Activated T-cell treated with anti-CD3 and anti-CD28 coated beads, Interleukin-2, amount 50 U/mL, for 1 hour (primary cell): ENCODE data around the gene TSPAN2.

Experiments used
- DNase-seq: peaks from one replicate; pipeline ENCODE4 v3.0.0-alpha.2; 2020

TSPAN2 gene

DNA sequence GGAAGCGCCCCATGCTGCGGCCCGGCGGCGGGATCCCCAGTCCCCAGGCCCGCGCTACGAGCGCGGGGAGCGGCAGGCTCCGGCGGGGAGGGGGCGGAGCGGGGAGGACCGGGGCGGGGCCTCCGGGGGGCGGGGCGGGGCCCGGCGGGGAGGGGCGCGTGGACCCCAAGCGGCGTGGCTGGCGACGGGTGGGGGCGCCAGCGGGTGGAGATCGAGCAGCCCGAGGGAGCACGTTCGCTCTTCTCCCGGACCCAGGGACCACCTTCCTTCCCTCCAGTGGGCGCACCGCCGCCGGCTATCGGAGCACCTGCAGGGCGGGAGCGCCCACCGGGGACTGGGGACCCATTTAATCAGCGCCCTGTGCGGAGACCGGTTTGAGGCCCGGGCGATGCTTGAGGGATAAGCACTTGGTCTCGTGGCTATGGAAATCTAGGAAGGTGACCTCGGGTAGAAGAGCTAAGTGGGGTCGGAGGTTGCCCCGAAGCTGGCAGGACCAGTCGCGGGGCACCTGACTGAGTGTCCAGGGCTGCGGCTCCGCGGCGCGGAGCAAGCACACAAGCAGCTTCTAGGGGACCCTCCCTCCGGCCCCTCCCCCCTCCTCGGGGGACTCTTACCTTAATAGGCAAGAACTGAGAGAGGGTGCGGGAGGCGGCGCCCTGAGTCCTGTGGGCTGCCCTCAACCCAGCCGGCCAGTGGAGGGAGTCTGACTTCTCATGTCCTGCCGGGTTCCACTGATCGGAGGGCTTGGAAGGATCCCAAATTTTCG lies at the start of gene TSPAN2:
Gene TSPAN2, minus strand, starts transcription at position 84 of the 766 bp plus-strand sequence. Its CDS starts 71 bp downstream, at position 13.
- peak; percentile 76 for DNase-seq

DNA sequence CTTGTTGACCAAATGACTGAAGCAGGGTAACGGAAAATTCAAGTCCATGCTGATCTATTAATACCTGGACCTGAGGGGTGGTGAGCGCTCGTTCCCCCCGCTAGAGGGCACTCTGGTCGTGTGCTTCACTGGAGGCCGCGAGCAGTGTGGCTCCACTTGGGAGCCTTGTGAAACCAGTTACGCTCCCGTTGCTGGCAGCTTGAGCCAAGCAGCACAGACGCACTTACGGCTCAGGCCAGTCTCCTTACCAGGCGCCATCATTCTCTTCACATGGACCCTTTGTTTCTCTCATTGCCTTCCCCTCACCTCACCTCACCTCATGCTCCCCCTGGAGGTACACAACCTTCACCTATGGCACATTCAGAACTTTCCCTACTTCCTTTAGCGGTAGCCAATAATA lies 49.7 kb upstream of the TSPAN2 start:
- peak; percentile 64 for DNase-seq

DNA sequence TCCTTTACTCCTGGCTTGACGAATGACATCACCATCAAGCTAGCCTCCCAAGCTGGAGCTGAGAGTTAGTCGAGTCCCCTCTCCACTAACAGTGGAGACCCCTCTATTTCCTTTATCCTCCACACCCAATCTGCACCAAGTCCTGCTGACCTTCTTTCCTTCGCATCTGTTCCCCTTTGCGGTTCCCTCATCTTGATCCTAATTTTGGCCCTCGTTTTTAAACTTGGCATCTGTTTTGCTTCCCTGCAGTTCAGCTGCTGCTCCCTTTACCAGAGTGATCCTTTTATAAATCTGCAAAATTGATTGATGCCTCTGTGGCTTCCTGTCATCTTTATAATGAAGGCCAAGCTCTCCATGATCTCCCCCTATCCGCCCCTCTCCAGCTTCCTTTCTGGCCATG lies 49.0 kb upstream of the TSPAN2 start:
- DNase-seq: no peak

DNA sequence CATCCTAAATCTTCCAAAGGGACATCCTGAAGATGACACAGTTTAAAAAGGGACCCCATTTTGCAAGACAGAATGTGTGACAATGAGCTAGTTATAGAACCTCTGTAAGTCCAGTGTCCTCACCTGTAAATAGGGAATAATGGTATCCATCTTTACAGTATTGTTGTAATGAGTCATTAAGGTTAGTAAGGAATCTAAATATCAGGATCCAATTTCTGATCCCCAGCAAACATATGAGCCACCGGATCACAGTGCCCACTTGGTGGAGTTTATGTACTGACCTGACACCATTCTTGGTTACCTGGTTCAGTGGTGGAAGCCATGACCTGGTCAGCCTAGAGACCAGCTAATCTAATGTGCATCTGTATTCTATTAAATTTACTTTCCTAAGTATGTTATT lies 47.9 kb upstream of the TSPAN2 start:
- no peak for DNase-seq

DNA sequence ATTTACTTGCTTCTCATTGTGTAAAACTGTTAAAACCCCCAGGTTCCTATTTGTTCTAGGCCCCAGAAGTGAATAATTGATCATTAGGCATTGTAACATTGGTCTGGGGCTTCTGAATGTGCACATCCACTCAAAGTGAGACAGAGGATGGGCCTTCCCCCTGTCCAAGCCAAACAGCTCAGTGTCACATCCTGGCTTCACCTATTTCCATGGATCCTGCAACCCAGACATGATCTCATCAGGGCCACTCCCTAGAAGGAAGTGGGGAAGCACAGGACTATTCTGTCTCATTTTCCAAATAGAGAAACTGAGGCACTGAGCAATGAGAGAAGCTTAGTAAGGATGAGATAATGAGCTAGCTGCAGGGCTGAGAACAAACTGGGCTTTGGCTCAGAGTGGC lies 47.4 kb upstream of the TSPAN2 start:
- DNase-seq: no peak

DNA sequence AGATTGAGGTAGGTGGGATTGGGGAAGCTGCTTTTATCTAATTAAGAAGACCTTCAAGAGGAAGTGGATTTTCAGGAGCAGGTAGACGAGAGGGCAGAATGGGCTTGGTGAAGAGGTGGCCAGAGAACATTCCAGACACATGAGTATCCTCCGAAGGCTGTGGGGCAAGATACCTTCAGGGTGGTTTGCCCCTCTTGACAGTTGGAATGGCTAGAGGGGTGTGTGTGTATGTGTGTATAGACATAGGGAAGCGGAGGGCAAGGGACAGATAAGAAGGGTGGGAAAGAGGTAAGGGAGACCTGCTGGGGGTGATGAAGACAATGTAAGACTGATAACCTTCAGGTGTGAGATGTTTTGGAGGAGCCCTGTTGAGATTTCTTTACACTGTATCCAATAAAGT lies 46.8 kb upstream of the TSPAN2 start:
- no peak for DNase-seq

DNA sequence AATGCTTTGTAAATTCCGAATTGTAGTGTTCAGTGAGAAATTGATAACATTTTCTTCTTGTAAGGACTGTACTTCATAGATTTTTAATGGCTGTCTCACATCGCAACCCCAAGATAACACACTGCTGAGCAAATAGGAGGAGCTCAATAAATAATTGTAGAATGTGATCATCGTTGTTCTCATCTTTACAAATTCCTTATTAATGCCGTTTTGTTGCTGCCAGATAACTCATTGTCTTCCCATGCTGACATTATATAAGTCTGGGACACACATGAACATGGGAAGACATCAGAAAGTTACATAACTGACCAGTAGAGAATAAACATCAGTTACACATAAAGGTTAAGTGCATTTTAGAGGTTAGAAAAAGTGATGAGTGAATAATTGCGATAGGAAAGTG lies 46.4 kb upstream of the TSPAN2 start:
- DNase-seq: no peak

DNA sequence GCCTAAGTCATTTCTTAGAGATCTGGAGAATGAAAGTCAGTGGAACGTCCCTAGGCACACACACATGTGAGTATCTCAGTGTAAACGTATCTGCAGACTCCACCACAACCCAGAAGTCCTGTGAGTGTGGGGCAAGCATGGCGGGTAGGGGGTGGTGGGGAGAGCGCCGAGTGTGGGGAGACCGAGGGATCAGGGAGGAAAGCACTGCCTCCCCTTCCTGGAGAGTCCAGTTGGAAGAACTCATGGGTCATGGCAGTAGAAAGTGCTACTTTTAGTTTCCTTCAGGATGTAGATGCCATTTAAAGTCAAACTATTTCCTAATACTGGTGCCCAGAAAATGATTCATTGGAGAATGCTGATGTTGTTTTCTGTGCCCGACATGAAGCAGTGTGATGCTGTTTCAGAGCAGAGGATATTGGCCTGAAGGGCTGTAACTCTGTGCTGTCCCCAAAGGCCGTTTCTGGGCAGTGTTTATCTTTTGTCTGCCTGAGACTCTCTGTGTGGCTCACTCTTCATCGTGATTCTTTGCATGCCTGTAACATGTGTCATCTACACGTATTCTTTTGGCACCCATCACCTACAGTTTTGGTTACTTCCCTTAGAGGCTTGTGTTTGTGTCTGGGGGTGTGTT lies 45.7 kb upstream of the TSPAN2 start:
- DNase-seq: no peak

DNA sequence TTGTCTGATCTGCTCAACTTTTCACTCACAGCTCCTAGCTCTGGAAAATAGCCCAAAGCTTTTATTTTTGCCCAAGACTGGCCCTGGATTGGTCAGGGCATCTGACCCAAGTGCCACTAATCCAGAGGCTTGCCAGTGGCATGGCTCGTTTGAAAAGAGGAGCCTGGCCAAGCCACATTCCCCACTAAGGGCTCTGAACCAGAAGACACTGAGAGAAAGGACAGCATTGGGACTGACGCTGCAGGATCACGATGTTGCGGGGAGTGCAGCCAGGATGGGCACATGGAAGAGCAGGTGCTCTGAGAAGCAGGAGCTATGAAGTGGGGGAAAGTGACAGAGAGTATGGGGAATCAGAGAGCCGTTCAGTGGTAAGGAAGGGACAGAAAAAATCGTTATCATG lies 44.9 kb upstream of the TSPAN2 start:
- no peak for DNase-seq

DNA sequence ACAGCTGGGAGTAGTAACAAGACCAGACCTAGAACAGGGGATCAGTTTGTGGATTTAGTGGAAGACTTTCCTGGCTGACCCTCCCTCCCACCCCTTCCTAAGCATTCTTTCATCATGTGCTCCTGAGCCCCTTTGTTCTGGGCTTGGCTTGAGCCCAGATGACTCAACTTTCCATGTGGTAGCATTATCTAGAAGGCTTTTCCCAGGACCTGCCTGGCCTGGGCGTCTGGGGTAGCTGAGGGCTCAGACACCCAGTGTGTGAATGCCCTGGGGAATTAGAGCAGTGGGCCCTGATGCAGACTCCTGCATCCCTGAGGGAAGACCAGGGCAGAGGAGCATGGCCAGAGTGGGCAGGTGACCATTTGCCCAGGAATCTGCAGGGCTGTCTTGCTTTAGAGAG lies 44.1 kb upstream of the TSPAN2 start:
- DNase-seq: no peak

DNA sequence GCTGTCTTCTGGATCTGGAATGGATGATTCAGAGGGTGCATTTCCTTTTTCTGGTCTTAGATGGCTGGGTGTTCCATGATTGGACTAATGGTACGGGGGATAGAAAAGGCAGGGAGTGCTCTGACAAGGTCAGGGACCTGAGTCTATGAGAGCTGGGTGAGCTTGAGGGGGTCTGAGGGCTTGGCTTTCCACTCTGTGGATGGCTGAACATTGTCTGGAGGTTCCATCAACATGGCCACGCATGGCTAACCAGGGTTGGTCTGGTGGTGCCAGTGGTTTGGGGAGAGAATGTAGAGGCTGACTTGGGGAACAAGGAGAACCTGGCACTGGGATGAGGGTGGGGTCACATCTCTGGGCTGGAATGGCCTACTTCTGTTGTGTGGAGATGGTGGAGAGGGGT lies 41.5 kb upstream of the TSPAN2 start:
- DNase-seq: no peak

DNA sequence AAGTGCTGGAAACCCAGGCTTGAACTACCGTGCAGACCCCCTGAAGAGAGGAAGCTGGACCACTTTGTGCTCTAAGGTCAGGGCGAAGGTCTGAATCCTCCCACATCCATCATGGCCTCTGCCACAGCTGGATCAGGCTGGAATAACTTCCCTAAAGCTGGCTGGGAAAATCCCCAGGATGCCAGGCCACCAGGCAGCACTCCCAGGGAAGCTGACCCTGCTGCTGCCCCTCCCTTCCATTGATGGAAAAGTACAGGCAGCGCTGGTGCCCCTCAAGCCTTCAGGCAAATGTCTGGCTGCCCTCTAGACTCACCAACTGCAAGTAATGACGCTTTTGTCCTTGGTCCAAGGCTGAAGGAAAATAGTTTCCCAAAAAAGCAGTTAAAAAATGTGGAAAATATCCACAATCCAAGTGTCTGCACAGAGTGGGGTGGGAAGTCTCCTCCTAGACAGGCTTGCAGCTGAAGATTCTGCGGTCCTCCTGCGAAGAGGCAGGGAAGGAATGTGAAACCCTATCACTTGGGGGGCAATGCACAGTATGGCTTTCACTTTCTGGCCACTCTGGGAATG lies 39.9 kb upstream of the TSPAN2 start:
- no peak for DNase-seq

DNA sequence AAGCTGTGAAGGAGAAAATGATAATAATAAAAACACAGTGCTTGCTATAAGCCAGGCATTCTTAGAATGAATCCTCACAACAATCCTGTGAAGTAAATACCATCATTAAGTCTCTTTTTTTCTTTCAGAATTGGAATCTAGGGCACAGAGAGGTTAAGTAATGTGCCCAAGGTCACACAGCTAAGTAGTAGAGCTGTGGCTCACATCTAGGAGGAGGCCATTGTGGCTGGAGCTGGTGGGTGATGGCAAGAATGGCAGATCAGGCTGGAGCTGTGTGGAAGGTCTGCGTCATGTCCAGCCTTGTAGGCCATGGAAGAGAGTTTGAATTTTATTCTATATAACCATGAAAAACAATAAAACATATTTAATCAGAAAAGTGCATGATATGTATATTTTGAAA lies 38.2 kb upstream of the TSPAN2 start:
- no peak for DNase-seq

DNA sequence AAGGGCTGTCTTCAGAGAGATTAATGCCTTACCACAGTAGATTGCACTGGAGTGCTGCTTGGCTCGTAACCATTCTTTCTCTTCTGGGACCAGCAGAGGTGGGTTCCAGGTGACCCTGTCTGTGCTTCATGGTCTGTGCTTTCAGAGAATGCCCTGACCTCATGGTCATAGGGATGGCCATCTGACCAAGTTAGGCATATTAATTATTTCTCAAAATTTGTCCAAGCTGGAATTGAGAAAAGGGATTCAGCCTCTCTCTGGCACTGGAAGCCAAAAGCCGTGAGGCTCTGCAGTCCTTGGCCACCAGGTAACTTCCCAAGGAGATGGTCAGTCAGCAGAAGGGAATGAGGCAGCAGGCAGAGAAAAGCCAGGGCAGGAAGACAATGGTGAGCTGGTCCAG lies 37.2 kb upstream of the TSPAN2 start:
- DNase-seq: no peak

DNA sequence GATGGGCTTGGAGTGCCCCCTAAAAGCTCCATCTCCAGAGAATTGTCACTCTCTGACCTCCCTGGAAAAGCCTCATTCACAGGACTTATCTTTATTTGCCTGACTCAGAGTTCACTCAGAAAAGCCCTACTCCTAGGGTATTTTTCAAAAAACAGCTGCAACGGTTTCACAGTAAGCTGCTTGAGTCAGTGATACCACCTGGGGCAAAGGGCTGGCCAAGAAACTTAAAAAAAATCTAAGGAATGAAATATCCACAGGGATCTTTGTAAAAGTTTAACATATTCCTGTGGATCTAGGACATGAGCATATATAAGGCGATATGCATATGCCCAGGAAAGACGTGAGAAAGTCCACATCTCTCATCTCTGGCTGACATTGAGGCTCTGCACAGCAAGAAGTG lies 33.8 kb upstream of the TSPAN2 start:
- no peak for DNase-seq

DNA sequence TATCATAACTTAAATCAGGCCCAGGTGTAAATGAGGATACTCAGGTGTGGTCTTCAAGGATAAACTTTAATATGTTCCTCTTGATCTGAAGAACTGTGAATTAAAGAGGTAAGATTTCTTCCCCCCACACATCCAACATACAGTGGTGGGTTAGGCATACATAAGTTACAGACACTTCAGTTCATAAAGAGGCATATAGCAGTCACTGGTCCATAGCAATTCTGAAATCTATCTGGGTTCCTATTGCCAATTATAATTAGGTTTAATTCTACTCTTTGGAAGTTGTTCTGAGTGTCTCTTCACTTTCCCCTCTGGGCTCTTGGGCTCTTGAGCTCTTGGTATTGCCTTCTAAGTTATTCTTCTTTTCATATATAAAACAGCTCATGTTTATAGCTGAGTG lies 32.5 kb upstream of the TSPAN2 start:
- no peak for DNase-seq

DNA sequence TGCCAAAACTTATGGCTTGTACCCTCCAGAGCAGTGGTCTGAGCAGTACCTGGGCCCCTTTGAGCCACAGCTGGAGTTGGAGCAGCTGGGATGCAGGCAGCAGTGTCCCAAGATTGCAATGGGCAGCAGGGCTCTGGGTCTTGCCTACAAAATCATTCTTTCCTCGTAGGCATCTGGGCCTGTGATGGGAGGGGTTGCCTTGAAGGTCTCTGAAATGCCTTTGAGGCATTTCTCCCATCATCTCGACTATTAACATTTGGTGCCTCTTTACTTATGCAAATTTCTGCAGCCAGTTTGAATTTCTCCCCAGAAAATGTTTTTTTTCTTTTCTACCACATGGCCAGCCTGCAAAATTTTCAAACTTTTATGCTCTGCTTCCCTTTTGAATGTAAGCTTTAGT lies 31.0 kb upstream of the TSPAN2 start:
- no peak for DNase-seq

DNA sequence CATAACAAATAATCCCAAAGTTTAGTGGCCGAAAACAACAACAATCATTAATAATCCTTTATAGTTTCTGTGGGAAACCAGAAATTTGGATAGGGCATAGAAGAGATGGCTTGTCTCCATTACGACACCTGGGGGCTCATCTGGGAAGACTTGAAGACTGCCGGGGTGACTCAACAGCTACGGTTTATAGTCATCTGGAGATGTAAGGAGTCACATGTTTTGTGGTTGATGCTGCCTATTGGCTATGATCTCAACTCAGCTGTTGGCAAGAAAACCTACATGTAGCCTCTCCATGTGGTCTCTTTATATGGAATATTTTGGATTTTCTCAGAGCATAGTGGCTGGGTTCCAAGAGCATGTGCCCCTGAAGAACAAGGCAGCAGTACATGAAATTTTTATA lies 29.3 kb upstream of the TSPAN2 start:
- DNase-seq: no peak

DNA sequence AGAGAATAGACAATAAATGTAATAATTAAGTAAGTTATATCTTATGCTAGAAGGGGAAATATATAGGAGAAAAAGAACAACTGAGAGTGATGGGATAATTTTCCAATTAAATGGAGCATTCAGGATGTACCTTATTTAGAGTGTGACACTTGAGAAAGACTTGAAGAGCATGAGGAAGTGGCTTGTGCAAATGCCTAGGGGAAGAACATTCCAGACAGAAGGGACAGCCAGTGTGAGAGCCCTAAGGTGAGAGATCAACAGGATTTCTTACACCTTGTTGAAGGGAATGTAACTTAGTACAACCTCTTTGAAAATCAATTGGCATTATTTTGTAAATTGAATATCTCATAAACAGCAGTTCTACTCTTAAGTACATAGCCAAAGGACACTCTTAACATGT lies 28.8 kb upstream of the TSPAN2 start:
- DNase-seq: no peak

DNA sequence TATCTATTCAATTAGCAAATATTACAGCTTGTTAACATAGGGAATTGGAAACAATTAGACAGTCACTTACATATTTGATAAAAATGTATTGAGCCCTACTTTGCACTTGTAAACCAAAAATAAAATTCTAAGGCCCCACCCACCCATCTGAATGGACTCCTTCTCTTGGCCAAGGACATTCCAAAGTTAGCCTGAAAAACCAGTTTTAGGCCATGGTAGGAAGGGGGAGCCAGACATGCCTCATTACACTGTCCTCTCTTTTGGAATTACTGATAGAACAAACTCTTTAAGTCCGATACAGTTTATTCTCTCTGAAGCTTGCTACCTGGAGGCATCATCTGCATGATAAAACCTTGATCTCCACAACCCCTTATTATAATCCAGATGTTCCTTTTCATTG lies 28.0 kb upstream of the TSPAN2 start:
- no peak for DNase-seq

DNA sequence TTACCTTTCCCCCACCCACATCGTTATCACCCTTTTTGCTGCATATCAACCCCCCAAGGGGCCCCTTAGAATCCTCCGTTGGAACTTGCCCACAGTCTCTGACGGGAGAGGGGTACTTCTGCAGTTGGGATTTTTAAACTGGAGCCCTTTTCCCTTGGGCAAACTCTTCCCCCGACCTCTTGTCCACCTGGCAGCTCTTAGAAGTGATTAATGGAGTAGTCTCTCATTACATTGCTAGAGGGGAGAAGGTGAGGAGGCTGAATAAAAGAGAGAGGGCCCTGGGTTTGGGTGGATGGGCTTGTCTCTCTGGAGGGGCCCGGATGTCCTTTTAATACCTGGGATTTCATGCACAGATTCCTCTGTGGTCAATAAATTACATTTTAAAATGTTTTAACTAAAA lies 27.2 kb upstream of the TSPAN2 start:
- no peak for DNase-seq

DNA sequence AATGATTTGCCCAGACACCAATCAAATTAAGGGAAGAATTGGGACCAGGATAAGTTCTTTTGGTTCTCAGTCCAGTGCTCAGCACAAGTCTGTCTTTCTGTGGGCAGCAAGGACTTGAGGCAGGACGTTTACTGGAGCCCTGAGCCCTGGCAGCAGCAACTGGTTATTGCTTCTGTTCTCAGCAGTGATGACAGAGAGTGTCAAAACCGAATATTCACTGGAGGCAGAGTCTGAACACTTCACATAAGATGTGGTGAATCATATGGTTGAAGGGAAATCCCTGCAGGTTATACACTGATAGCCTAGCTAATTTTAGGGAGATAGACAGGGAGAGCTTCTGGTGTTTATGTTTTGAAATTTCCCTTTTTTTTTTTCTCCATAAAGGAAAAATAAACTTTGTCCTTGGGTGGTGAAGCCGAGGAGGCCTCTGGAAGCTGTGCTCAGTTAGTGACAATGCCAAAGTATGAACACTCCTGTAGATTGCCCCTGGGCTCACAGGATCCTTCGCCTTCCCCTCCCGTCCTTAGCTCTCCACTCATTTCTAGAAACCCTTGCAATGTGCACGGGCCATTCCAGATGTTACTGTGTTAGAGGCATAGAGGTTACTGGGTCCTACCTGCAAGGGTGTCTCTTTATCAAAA lies 26.3 kb upstream of the TSPAN2 start:
- DNase-seq: no peak

DNA sequence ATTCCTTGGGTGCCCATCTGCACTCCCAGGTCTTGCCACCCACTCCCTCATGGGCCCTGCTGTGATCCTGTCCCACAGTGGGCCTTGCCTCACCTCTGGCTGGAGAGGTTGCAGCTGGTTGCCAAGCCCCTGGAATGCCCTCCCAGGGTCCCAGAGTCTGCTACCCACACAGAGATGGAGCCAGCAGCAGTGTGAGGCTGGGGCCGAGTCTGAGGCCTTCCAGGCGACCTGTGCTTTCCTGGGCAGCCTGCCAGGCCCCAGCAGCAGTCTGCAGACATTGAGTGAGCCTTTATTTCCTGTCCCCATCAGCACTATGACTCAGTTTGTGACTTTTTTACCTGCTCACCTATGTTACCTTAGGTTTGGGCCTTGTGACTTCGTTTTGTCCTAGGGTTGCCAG lies 25.0 kb upstream of the TSPAN2 start:
- DNase-seq: no peak

DNA sequence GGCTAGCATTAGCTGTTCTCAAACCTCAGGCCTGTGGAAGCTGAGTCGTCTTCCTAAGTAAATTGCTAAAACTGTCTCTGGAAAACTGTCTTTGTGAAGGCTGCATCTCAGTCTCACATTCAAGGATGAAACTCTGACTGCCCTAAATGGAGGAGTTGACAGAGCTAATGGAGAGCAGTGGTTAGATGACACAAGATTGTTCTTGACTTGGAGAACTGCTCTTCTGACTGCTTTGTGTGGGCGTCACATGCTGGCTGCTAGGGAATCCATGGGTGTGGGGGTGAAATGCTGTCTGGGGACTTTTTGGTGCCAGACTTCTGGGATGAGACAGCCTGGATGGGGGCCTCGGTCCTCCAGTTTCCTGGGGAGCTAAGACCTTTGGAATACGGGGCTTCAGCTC lies 24.5 kb upstream of the TSPAN2 start:
- DNase-seq: no peak
